Aorta (tissue), 5 donors: ENCODE measurements around the gene GRK3. TPM values are rescaled to one million over a fixed set of nuclear protein-coding genes. Genes with fewer than 3 reads are reported as not detected.

Experiments used
- ATAC-seq: fragments of 200-7000 bp; cut with Tn5 transposase; one replicate; pipeline ENCODE4 v1.9.1; 2022; ENCODE audit warnings: moderate library complexity; ENCODE audit not compliant: low FRiP score
- DNase-seq, 2 donors: peaks; one replicate each; pipeline ENCODE4 v3.0.0-alpha.2; 2020
- H3K27ac ChIP-seq, 2 donors: one replicate each; pipeline ENCODE4 v1.5.1; 2013; ENCODE audit warnings: low read length in 2 of 2, mild to moderate bottlenecking in 2 of 2, moderate library complexity in 2 of 2, control low read depth in 1 of 2, inconsistent platforms in 1 of 2, low read depth in 1 of 2
- H3K27me3 ChIP-seq, 2 donors: one replicate each; pipeline ENCODE4 v1.6.1; 2013; ENCODE audit warnings: control low read depth in 1 of 2, low read length in 1 of 2, mild to moderate bottlenecking in 1 of 2, moderate library complexity in 1 of 2; ENCODE audit not compliant: insufficient read depth in 2 of 2, control insufficient read depth in 1 of 2
- H3K36me3 ChIP-seq, 2 donors: one replicate each; pipeline ENCODE4 v1.6.1; 2013; ENCODE audit warnings: control low read depth in 1 of 2, low read length in 1 of 2, mild to moderate bottlenecking in 1 of 2; ENCODE audit not compliant: insufficient read depth in 2 of 2, control insufficient read depth in 1 of 2
- H3K4me1 ChIP-seq, 2 donors: one replicate each; pipeline ENCODE4 v1.6.1; 2013; ENCODE audit warnings: low read length in 2 of 2, control low read depth in 1 of 2, mild to moderate bottlenecking in 1 of 2, moderate library complexity in 1 of 2; ENCODE audit not compliant: insufficient read depth in 2 of 2, control insufficient read depth in 1 of 2
- H3K4me3 ChIP-seq, 2 donors: one replicate each; pipeline ENCODE4 v1.5.1; 2013; ENCODE audit warnings: low read length in 2 of 2, control low read depth in 1 of 2, mild to moderate bottlenecking in 1 of 2
- H3K9me3 ChIP-seq: one replicate; pipeline ENCODE4 v1.6.1; 2013; ENCODE audit warnings: mild to moderate bottlenecking, low read length; ENCODE audit not compliant: control insufficient read depth
- WGBS, 2 donors: extraction: QIAGEN DNeasy Blood & Tissue Kit; methylation state at CpG; one replicate each; pipeline ENCODE4 v1.1.7; 2013; 5-methylcytosine and 5-hydroxymethylcytosine counted together
- intact Hi-C, 2 donors: fragments of 100-400 bp; cut with DNase I; formaldehyde crosslinking; loops; one replicate each; pipeline versions ENCODE4 v1.14.2 to v1.15.0; 2022
- polyA plus RNA-seq, 2 donors: library from polyadenylated mRNA; stranded (reverse); fragments of 200-250 nt; gene quantifications; one replicate each; pipeline ENCODE4 v1.2.3, GENCODE V29; 2013
- total RNA-seq, 2 donors: library from RNA; stranded (reverse); fragmentation: NEBNext Ultra II Directional; extraction: Animal tissue kit (Norgen Biotek cat#: 25700); gene quantifications; one replicate each; pipeline ENCODE4 v1.2.1, GENCODE V29; 2021
- donor health status: healthy with polysubstance abuse.
- donor health status: Bipolar disorder and iron deficiency.
- donor health status: DM: no; HTN: no; CAD: no.
- donor health status: DM: no; HTN: no; CAD: no.
- donor health status: DM: yes; HTN: yes; CAD: no.

GRK3 gene
- total and polyA plus RNA-seq, 4 donors: 0.23 to 11.4 (median 6.1) TPM

DNA sequence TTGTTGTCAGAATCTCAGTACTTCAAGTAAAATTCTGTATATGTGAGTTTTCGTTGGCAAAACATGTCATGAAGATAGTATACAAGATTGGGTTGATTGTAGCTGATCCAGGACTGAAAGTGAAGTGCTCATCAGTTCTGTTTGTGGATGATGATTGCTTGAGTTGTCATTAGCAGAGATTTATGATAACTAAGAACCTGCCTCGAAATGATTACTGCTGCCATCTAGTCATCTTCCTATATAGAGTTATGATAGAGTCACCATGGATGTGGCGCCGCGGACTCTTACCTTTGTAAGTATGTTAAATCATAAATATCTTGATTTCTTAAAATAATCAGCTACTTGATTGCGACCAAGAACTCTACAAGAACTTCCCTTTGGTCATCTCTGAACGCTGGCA, 149.6 kb downstream of the GRK3 start:
- DNase-seq (no peak), ATAC-seq (no peak)
- H3K4me3 ChIP-seq: no peak overlapping the region
- no peak overlapping the region for H3K27ac ChIP-seq
- H3K9me3 ChIP-seq: no peaks in the 10 kb centered on the region
- peaks cover 0 to 2% of the 10 kb centered on the region in 2 donors for H3K4me1 ChIP-seq
- WGBS, 2 donors: 69% methylated on average over 7 of the region's 7 CpGs
- no peaks in the 10 kb centered on the region for H3K27me3 ChIP-seq
- no peaks in the 10 kb centered on the region for H3K36me3 ChIP-seq
- intact Hi-C loops: no loop called here

DNA sequence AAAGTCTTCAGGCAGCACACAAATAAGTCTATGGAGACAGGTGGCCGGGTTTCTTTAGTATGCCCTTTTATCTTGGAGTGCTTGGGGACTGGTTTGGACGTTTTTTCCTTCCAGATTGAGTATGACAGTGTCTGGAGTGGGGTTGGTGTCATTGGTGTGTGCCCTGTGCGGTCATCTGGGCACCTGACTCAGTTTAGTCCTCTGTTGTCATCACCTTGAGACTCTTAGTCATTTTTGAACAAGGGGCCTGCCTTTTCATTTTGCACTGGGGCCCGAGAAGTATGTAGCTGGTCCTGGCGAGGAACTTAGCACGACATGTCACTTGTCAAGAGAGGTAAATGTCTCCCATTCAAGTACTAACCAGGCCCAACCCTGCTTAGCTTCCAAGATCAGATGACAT, 150.3 kb downstream of the GRK3 start:
- ATAC-seq: no peak
- Histone ChIP-seq H3K27me3 (no peaks in the 10 kb centered on the region), H3K27ac (no peak overlapping the region), H3K4me3 (no peak overlapping the region), H3K36me3 (no peaks in the 10 kb centered on the region), H3K9me3 (no peaks in the 10 kb centered on the region), H3K4me1 (peaks cover 0 to 2% of the 10 kb centered on the region in 2 donors)
- WGBS, 2 donors: 34 to 49% methylated on average over 6 of the region's 6 CpGs
- intact Hi-C loops: loop anchor here in 1 of 2 donors (5.0 kb wide), 1 partner anchor 58 kb away; no protein-coding TSS in a partner anchor
- DNase-seq: no peak

DNA sequence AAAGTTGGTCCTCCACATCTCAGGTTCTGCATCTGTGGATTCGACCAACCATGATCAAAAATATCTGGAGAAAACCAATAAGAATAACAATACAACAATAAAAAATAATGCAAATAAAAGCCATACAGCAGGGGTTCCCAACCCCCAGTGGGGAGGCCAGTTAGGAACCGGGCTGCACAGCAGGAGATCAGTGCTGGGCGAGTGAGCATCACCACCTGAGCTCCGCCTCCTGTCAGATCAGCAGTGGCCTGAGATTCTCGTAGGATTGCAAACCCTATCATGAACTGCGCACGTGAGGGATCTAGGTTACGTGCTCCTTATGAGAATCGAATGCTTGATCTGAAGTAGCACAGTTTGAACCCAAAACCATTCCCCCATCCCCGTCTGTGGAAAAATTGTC, 152.2 kb downstream of the GRK3 start:
- intact Hi-C loops: loop anchor here in 1 of 2 donors (5.0 kb wide), 1 partner anchor 56 kb away; no protein-coding TSS in a partner anchor
- Histone ChIP-seq H3K27me3 (no peaks in the 10 kb centered on the region), H3K4me3 (no peak overlapping the region), H3K9me3 (no peaks in the 10 kb centered on the region), H3K27ac (no peak overlapping the region), H3K4me1 (peaks cover 0 to 2% of the 10 kb centered on the region in 2 donors), H3K36me3 (no peaks in the 10 kb centered on the region)
- DNase-seq (no peak), ATAC-seq (no peak)
- 96 to 97% methylated on average over 10 of the region's 10 CpGs for WGBS, 2 donors

DNA sequence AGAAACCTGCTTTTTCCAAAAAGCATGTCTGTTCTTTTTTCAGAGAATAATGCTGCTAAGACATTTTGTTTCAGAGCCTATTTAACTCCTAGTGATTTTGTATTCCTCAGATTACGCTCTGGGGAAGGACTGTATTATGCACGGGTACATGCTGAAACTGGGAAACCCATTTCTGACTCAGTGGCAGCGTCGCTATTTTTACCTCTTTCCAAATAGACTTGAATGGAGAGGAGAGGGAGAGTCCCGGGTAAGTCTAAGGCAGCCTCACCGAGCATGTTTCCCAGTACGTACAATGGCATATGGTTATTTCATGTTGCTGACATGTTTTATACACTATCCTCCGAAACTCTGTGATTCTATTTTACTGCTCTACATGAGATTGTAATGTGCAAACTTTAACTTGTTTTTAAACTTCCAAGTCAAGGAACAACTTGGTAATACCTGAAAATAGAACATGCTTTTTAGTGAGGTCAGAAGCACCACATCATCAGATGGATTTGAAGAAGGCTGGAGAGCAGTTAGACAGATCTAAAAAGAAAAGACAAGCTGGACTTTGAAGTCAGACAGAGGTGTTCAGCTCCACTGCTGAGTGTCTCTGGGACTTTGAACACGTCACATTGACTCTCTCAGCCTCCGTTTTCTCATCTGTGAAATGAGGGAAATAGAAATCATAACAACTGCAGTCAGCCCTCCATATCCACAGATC, 153.8 kb downstream of the GRK3 start:
- no peak for DNase-seq
- Histone ChIP-seq H3K4me1 (peaks cover 0 to 2% of the 10 kb centered on the region in 2 donors), H3K4me3 (no peak overlapping the region), H3K27me3 (no peaks in the 10 kb centered on the region), H3K27ac (peak overlapping the region in 1 of 2 donors; percentile 22), H3K36me3 (no peaks in the 10 kb centered on the region), H3K9me3 (no peaks in the 10 kb centered on the region)
- no peak for ATAC-seq
- intact Hi-C loops: loop anchor here in 1 of 2 donors (5.0 kb wide), 1 partner anchor 54 kb away; no protein-coding TSS in a partner anchor
- 9 to 16% methylated on average over 10 of the region's 10 CpGs for whole genome bisulfite sequencing, 2 donors

DNA sequence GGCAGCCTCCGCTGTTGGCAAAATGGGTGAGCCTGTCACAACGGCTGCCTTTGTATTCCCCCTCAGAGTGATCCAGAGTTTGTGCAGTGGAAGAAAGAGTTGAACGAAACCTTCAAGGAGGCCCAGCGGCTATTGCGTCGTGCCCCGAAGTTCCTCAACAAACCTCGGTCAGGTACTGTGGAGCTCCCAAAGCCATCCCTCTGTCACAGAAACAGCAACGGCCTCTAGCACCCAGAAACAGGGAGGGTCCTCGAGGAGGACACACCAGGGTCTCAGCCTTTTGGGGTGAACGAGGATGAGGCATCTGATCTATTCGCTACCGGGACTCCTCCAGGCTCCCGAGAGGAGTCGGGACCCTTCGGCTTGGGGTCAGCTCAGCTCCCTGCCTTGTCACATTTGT, 157.7 kb downstream of the GRK3 start:
- ATAC-seq (no peak), DNase-seq (no peak)
- Histone ChIP-seq H3K4me3 (no peak overlapping the region), H3K9me3 (no peaks in the 10 kb centered on the region), H3K27me3 (no peaks in the 10 kb centered on the region), H3K4me1 (peaks cover 0 to 2% of the 10 kb centered on the region in 2 donors), H3K27ac (no peak overlapping the region), H3K36me3 (no peaks in the 10 kb centered on the region)
- intact Hi-C loops: no loop called here
- 97 to 98% methylated on average over 16 of the region's 16 CpGs for WGBS, 2 donors

DNA sequence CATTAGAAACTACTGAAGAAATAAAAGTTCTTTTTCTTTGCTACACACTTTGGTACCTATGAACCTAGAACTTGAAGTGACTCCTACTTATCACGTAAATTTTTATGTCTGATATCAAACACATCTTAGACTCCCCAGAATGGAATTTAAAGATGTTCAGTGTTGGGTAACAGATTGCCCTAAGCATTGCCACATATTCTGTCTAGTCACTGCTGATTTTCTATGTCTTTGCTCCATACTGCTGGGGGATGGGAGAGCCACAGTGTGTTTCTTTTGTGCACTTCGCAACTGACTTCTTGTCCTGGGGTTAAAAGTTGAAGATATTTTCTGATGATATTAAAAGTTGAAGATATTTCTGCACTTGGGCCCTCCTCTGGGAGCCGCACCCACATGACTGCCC, 158.2 kb downstream of the GRK3 start:
- H3K4me3 ChIP-seq: no peak overlapping the region
- no peaks in the 10 kb centered on the region for H3K27me3 ChIP-seq
- ATAC-seq (no peak), DNase-seq (no peak)
- 96 to 99% methylated on average over 3 of the region's 3 CpGs for WGBS, 2 donors
- H3K27ac ChIP-seq: no peak overlapping the region
- H3K36me3 ChIP-seq: no peaks in the 10 kb centered on the region
- peaks cover 0 to 2% of the 10 kb centered on the region in 2 donors for H3K4me1 ChIP-seq
- intact Hi-C loops: no loop called here
- H3K9me3 ChIP-seq: no peaks in the 10 kb centered on the region

DNA sequence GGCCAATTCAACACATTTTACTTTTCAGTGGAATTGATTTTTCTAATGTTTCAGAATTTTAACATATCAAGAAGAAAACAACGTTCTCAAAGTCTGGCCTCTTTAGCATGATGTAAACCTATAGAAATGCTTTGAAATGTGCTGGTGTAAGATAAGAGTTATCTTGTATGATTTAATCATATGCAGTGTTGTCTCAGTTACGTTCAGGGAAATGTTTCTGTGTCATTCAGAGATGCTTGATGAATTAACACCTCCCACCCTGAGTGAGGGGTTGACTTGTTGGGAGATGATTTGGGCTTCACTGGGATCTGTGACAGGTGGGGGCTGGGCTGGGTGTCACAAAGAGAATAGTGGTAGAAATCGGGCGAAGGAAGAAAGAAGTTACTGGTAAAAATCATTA, 161.8 kb downstream of the GRK3 start:
- Histone ChIP-seq H3K4me1 (no peaks in the 10 kb centered on the region), H3K27me3 (no peaks in the 10 kb centered on the region), H3K9me3 (no peaks in the 10 kb centered on the region), H3K36me3 (no peaks in the 10 kb centered on the region), H3K4me3 (no peak overlapping the region), H3K27ac (no peak overlapping the region)
- intact Hi-C loops: no loop called here
- 35 to 38% methylated on average over 4 of the region's 4 CpGs for WGBS, 2 donors
- ATAC-seq (no peak), DNase-seq (no peak)

DNA sequence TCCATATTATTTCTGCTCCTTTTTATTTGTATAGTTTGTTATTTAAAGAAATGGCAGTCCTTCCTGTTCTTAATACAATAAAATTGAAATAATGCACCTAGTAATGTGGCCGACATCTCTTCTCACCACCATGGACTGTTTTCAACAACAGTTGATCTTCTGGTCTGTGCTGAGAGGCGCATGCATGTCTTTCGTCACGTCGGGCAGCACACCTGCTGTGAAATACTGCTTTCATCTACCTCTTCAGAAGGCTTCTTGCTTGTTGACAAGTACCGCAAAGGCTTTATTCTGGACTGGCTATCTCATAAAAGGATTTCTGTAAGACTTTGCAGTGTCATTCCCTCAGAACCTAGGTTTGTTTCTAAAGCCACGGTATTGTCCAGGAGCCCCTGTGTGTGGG, 163.6 kb downstream of the GRK3 start:
- intact Hi-C loops: no loop called here
- Histone ChIP-seq H3K9me3 (no peaks in the 10 kb centered on the region), H3K4me3 (no peak overlapping the region), H3K4me1 (no peaks in the 10 kb centered on the region), H3K27ac (no peak overlapping the region), H3K27me3 (no peaks in the 10 kb centered on the region), H3K36me3 (no peaks in the 10 kb centered on the region)
- WGBS, 2 donors: 96% methylated on average over 7 of the region's 7 CpGs
- DNase-seq (no peak), ATAC-seq (no peak)
